GM19023 (cell line): ENCODE results near the gene UBQLN1.

Experiments used
- ATAC-seq: cut with Tn5 transposase; IDR thresholded peaks from one replicate; pipeline ENCODE4 v1.9.1; 2021; ENCODE audit warnings: mild to moderate bottlenecking, moderate library complexity; ENCODE audit not compliant: unreplicated experiment

UBQLN1 gene

DNA sequence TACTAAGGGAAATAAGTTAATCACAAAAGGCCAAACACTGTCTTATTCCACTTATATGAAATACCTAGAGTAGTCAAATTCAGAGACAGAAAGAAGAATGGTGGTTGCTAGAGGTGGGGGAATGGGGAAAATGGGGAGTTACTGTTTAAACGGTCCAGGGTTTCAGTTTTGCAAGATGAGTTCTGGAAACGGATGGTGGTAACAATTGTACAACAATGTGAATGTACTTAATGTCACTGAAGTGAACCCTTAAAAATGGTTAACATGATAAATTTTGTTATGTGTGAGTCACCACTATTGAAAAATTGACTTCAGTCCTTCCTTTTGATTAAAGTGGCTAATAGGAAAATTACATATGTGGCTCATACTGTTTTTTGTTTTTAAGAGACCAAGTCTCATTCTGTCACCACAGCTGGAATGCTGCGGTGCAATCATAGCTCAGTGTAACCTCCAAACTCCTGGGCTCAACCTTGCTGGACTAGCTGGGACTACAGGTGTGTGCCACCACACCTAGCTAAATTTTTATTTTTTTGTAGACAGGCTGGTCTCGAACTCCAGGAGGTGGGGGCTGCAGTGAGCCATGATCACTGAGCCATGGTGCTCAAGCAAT lies 8.7 kb downstream of the UBQLN1 start:
- ATAC-seq: no peak

DNA sequence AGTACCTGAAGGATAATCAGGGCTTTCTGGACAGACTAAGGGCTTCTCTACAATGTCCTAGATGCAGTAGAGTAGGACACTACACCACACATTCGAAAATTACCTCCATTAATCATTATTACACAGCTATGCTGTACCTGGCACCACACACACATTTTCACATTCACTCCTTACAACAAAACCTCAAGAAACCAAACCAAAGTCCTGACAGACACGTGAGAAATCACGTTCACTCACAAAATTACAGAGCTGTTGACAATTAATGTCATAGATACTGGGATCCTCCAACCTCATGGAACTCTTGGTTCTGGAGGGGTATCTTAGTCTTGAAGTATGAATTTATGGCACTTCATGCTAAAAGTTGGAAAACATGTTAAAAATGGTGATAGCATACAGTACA lies 16.3 kb downstream of the UBQLN1 start:
- ATAC-seq: no peak

DNA sequence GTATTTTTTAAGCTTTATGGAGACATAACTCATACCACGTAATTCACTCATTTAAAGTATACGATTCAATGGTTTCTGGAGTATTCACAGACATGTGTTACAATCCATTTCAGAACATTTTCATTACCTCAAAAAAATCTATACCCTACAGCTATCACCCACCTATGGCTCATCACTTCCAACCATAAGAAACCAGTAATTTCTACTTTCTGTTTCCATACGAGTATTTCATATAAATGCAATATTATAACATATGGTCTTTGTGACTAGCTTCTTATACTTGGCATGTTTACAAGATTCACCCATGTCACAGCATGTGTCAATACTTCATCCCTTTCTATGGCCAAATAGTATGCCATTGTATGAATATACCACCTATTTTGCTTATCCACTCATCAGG lies 18.8 kb downstream of the UBQLN1 start:
- no peak for ATAC-seq

DNA sequence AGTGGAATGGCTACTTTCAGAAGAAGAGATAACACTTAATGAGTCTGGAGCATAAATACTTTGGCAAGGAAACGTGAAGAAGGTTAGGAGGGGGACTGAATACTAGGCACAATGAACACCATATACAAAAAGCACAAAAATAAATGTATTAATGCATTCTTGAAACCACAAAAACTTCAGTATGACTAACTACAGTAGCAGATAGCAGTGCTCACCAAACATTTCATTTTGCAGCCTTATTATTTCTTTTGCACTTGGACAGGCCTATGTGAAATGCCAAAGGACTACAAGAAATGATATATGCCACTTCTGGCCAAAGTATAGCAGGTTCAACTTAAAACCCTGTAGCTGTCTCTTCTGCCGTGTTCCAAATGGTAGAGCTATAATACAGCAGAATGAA lies 26.3 kb downstream of the UBQLN1 start:
- no peak for ATAC-seq

DNA sequence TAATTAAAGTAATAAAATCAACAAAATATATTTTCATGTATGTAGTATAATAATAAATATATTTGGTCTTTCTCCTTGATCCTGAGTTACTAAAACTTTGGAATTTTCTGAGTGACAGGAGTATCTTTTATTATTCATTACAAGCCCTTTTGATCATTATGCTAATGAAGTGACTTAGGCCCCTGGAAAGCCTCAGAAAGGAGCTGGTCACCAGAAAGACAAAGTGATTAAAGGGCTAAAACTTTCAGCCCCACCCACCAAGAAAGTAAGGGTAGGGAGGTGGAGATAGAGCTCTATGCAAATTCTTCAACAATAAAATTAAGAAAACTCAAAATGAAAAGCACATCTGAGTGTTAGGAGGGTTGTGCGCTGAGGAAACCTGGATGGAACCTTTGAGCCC lies 27.5 kb downstream of the UBQLN1 start:
- no peak for ATAC-seq

DNA sequence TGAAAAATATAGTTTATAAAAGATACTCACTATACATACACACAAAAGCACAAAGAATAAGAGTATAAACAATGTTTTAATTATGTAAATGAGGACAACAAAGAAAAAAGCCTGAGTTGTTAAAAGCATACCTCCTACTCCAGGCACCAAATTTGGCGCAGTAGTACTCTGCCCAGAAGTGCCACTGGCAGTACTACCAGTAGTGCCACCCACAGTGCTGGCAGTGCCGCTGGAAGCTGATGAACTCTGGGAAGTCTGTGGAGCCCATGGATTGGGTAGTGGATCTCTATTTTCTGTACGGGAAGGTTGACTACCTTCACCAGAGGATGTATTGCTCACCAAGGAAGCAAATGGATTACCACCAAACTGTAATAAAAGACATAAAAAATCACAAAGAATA lies 30.2 kb downstream of the UBQLN1 start:
- no peak for ATAC-seq

DNA sequence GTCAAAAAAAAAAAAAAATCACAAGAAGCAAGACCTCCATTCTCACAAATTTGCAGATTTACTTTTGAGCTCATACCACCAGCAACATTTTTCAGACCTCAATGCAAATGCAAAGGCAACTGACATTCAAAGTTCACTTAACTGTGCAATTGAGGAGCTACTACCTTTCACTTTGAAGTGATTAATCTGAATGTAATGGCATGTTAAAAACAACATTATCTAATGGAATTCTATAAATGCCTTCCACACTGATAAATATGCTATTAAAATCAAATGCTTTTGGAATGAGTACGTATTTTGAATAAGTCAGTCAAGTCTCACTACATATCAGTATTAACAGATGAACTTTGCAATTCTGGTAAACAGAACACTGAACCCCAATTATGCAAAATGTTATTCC lies 32.3 kb downstream of the UBQLN1 start:
- ATAC-seq: no peak

DNA sequence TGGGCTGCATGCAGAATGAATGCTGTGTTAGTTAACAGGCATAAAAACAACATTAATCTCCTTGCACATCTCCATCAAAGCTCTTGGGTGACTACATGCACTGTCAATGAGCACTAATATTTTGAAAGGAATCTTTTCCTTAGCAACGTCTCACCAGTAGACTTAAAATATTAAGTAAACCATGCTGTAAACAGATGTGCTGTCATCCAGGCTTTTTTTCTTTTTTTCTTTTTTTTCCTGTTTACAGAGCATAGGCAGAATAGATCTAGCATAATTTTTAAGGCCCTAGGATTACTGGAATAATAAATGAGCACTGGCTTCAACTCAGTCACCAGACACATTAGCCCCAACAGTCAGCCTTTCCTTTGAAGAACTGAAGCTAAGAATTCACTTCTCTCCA lies 36.3 kb downstream of the UBQLN1 start:
- ATAC-seq: no peak

DNA sequence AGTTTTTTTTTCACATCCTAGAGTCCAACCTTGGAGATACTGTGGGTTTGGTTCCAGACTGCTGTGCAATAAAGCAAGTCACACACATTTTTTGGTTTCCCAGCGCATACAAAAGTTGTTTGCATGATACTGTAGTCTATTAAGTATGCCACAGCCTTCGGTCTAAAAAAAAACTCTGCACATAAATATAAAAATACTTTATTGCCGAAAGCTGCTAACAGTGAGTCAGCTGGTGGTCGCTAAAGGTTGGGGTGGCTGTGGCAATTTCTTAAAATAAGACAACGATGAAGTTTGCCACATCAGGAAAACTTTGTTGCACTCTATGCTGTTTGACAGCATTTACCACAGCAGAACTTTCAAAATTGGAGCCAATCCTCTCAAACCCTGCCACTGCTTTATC lies 37.4 kb downstream of the UBQLN1 start:
- ATAC-seq: no peak

DNA sequence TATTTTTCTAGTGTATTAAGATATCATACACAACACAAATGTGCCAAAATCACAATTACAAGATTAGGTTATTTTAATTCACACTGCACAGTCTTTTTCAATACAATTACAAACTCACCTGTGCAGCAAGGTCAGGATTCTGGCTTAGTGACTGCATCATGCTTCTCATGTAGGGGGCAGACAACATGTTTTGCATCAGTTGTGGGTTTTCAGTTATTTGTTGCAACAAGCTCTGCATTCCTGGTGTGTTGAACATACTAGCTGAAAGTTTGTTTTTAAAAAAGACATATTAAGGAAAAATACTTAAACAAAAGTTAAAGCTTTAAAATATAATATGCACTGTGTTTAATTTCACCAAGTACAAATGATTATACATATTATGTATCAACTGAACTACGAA lies 38.7 kb downstream of the UBQLN1 start:
- no peak for ATAC-seq

DNA sequence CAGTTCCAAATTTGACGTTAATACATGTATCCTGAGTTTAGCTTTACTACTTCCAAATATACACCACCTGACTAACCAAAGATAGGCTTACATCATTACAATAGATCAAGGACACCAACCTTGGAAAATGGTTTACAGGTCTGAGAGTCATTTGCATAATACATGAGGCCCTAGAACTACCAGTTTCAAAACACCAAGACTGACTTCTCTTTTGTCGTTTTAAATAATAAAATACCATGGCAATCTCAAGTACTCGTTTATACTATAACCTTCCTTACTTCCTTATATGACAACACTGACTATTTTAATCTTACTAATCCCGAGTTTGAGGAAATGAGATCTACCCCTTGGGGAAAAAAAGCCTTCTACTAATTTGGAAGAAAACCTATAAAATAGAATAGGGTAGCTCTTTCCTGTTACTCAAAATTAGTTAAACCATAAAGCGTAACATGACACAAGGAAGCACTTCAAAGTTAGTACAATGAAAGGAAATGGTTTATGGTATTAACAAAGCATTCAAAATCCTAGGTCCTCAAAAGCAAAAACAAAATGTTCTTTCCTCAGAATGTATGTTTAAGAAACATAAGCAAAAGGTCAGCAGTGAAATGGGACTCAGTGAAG lies 42.1 kb downstream of the UBQLN1 start:
- peak; percentile 70 for ATAC-seq

DNA sequence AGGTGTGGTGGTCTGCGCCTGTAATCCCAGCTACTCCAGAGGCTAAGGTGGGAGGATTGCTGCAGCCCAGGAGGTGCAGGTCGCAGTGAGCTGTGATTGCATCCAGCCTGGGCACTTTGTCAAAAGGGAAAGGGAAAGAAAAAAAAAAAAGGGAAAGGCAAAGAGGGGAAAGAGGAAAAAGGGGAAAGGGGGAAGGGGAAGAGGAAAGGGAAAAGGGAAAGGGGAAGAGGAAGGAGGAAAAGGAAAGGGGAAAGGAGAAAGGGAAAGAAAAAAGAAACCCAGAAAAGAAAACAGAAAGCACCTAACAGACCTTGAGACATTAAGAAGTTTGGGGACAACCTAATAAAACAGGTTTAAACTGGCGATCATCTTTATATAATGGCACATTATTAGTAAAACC lies 44.8 kb downstream of the UBQLN1 start:
- no peak for ATAC-seq

DNA sequence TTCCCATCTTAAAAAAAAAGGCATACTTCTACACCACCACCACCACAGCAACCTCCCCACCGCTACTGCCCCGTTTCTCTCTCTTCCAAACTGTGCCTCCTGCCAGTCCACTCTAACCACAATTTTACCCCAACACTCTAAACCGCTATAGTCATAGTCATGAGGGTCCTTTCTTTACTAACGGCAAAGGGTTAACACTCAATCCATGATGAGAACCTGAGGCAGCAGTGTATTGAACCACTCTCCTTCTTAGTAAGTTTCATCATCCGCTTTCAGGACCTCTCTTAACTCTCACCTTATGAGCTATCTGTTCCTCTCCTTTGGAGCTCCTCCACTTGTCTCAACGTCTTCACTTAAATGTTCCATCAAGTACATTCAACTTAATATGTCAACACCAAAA lies 50.8 kb downstream of the UBQLN1 start:
- ATAC-seq: peak; percentile 39

DNA sequence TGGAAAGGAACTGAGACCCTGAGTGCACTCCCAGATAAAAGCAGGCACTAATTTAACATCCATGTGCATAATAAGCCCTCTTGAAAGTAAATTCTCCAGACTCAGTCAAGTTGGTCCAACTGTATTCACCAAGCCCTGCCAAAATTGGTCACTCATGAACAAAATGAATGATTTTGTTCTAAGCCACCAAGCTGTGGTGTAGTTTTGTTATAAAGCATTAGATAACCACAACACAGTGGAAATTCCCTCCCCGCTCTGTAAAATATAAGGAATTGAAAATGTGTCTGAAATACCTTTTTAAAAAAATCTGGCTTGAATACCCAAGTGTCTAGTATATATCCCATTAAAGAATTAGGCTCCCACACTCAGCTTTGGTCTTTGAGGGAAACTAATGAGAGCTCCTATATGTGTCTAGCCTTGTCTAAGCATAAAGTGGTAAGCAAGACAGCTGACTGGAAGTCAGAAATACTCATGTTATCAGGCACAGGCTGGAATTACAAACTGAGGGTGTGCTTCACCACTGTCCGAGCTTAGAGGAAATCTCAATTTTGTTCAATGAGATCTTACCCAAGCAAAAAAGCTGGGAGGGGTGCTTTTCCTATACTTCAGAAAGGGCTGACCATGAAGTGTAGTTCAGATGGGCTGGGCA lies 51.6 kb downstream of the UBQLN1 start:
- ATAC-seq: peak; percentile 45

DNA sequence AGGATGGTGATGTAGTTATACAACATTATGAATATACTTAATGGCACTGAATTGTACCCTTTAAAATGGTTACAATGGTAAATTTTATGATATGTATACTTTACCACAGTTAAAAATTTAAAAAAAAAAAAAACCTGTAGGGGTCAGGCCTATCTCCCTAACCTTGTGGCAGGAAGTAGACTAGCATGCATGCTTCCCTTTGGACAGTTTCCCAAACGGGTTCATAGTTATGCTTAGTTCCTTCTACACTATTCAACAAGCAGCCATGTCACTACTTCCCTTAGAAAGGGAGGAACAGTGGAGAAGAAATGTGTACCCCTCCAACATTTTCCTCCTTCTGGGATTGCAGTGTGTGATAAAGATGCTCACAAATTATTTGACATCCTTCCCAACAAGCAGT lies 52.3 kb downstream of the UBQLN1 start:
- ATAC-seq: no peak

DNA sequence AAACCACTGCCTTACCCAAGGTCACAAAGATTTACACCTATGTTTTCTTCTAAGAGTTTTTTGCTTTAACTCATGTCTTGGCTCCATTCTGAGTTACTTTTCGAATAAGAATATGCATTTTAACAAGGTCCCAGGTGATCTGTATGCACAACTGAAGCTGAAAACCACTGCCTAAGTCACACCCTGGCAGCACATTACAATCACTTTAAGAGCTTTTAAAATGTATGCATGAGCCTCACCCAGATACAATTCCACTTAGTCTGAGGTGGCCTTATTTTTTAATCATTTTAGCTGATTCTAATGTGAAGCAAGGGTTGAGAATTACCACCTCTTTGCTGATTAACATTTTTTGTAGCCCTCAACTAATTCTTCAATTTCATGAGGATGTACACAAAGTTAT lies 55.3 kb downstream of the UBQLN1 start:
- ATAC-seq: no peak

DNA sequence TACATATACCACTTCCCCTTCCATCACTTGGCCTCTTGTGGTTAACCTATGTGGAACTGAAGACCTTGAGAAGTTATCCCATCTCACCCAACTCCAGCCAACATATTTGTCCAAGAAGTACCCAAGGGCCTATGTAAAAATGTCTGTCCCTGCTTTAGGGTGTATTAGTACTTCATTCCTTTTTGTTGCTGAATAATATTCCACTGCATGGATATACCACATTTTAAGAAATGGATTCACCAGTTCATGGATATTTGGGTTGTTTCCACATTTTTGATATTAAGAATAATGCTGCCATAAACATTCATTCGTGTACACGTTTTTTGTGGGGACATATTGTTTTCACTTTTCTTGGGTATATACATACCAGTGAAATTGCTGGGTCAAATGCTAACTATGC lies 56.2 kb downstream of the UBQLN1 start:
- no peak for ATAC-seq

DNA sequence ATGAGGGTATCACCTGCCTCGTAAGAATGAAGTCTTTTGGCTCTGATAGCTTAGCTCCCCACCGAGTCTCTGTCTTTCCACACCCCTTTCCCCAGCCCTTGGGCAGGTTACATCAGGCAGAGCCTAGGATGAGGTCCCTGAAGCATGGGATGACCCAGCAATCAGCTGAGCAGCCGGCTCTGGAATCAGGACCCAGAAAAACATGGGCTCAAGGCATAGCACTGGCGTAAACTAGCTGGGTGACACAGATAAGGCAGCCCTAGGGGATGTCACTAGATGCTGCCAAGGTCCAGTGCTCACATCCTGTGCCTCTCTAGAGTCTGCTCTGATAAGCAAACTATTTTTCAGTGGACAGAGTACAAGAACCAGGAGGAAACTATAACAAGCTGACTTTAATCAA lies 58.2 kb downstream of the UBQLN1 start:
- no peak for ATAC-seq

DNA sequence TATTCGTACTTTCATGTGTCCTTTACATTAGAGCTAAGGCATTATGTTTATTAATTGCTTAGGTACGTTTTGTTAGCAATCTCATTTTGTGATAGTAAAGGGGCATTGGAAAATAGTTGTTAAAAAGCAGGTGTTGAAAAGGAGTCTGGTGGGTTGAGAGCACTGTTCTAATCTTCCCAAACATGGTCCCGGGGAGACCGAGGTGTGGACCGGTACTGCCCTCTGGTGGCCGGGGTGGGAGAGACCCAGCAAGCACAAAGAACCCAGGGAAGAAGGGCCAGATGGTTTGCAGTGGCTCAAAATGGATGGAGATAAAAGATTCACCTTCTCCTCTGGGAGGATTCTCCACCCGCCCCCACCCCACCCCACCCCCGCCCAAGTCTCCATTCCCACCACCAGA lies 58.7 kb downstream of the UBQLN1 start:
- ATAC-seq: no peak

DNA sequence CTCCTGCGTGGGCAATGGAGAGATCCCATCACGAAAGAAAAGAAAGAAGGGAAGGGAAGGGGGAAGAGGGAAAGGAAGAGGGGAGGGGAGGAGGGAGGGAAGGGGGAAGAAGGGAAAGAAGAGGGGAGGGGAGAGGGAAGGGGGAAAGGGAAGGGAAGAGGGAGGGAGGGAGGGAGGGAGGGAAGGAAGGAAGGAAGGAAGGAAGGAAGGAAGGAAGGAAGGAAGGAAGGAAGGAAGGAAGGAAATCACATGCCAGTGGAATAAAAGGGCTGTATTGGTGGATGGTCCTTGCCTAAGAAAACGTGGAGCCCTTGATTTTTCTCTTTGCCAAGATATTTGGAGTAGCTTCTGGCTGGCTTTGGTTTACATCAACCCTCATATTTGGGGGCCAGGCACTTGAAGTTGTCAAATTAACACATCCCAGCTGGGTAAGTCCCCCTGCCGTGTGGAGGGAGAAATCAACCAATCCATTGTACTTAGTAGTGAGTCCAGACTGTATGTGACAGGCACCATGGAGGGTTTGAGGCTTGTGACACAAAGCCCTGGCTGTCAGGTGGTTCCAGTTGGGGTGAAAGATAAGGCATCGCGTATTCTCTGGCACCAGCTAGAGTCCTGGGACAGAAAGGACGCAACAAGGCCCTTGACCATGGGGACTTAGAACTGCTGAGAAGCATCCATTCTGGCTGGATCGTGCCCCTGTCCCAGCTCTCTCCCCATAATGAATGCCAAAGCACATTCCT lies 61.1 kb downstream of the UBQLN1 start:
- no peak for ATAC-seq

DNA sequence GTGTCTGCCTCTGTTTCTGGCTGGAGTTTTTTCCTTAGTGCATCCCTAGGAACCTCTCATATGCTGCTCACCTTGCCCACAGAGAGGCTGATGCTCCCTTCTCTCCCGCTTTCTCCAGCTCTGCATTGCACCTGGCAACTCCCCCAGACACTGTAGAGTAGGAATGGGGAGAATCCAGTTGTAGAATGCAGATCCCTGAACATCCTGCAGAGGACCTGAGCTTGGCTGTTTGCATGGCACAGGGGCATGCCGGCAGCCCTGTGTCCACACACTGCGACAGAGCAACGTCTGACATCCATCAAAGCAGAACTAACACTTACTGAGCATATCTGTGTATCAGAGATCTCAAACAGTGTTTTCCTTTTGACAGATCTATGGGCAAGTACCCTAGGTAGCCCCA lies 65.0 kb downstream of the UBQLN1 start:
- no peak for ATAC-seq

DNA sequence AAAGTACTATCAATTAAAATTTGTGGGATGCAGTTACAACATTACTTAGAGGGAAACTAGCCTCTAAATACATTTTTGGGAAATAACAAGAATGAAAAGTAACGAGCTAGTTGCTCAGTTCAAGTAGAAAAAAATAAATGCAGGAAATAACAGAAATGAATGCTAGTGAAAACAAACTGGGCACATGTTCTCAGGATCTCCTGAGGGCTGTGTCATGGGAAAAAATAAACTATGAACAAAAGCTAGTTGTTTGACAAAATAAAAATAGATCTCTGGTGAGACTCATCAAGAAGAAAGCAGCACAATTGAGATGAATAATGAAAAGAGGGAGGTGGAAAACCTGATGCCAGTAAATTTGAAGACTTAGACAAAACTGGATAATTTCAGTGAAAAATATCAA lies 68.5 kb downstream of the UBQLN1 start:
- ATAC-seq: no peak
